Medulla oblongata (tissue), 1 donor: ENCODE results near the gene TYW1B.
"Not testable (repeated sequence)": the region's sequence is repeated elsewhere in the genome, so short reads cannot be mapped to it uniquely, and the experiment has no call there.

Experiments
- DNase-seq: peaks from one replicate; pipeline ENCODE4 v3.0.0-alpha.2; 2015; ENCODE audit errors: extremely low spot score

Gene TYW1B

GRCh38 chr7:72754312-72754711 lies 73.7 kb downstream of the TYW1B start:
- no peak for DNase-seq

- no peak for DNase-seq
Measured at GRCh38 chr7:72753781-72754180, 74.2 kb downstream of the TYW1B start.

- DNase-seq, result not testable (repeated sequence)
Measured at GRCh38 chr7:72753229-72753628, 74.8 kb downstream of the TYW1B start.

- no peak for DNase-seq
Measured at GRCh38 chr7:72751978-72752377, 76.0 kb downstream of the TYW1B start.

GRCh38 chr7:72751378-72751777 lies 76.6 kb downstream of the TYW1B start:
- no peak for DNase-seq

- not testable (repeated sequence) for DNase-seq
Measured at GRCh38 chr7:72748649-72749048, 79.4 kb downstream of the TYW1B start.

GRCh38 chr7:72744244-72744926 lies 83.6 kb downstream of the TYW1B start:
- DNase-seq, result not testable (repeated sequence)

GRCh38 chr7:72743801-72744200 lies 84.2 kb downstream of the TYW1B start:
- DNase-seq, result not testable (repeated sequence)

- DNase-seq, result not testable (repeated sequence)
Measured at GRCh38 chr7:72739716-72740115, 88.3 kb downstream of the TYW1B start.

GRCh38 chr7:72735855-72736254 lies 92.1 kb downstream of the TYW1B start:
- not testable (repeated sequence) for DNase-seq

GRCh38 chr7:72730815-72731214 lies 97.2 kb downstream of the TYW1B start:
- DNase-seq, result not testable (repeated sequence)

- not testable (repeated sequence) for DNase-seq
Measured at GRCh38 chr7:72730384-72730783, 97.6 kb downstream of the TYW1B start.

GRCh38 chr7:72729130-72729529 lies 98.9 kb downstream of the TYW1B start:
- DNase-seq, result not testable (repeated sequence)

- not testable (repeated sequence) for DNase-seq
Measured at GRCh38 chr7:72722694-72723093, 105.3 kb downstream of the TYW1B start.

- DNase-seq, result not testable (repeated sequence)
Measured at GRCh38 chr7:72720890-72721289, 107.1 kb downstream of the TYW1B start.

- DNase-seq, result not testable (repeated sequence)
Measured at GRCh38 chr7:72717252-72717774, 110.7 kb downstream of the TYW1B start.

GRCh38 chr7:72711927-72712326 lies 116.1 kb downstream of the TYW1B start:
- not testable (repeated sequence) for DNase-seq

GRCh38 chr7:72710983-72711382 lies 117.0 kb downstream of the TYW1B start:
- DNase-seq, result no peak

- no peak for DNase-seq
Measured at GRCh38 chr7:72709909-72710308, 118.1 kb downstream of the TYW1B start.

- not testable (repeated sequence) for DNase-seq
Measured at GRCh38 chr7:72708371-72709050, 119.5 kb downstream of the TYW1B start.

- no peak for DNase-seq
Measured at GRCh38 chr7:72706521-72706920, 121.5 kb downstream of the TYW1B start.

GRCh38 chr7:72705693-72706092 lies 122.3 kb downstream of the TYW1B start:
- not testable (repeated sequence) for DNase-seq

GRCh38 chr7:72704894-72705293 lies 123.1 kb downstream of the TYW1B start:
- no peak for DNase-seq
